K562 (cell line): ENCODE results near the gene ANKRD11.

ENCODE experiments used
- CHD1 ChIP-seq: fragments of 200-600 bp; sonication (generic); IDR thresholded peaks from one replicate; pipeline ENCODE4 v1.6.1; 2012; ENCODE audit warnings: mild to moderate bottlenecking, moderate library complexity, low read length, inconsistent platforms
- CTCF ChIP-seq, 3 experiments: IDR thresholded peaks in 2 of 3; conservative IDR thresholded peaks in 1 of 3; 2 replicates each; pipeline ENCODE4 v1.5.1; 2011 to 2012; ENCODE audit warnings: low read length in 3 of 3, mild to moderate bottlenecking in 3 of 3, control low read depth in 2 of 3, improper control_type of control experiment in 1 of 3, inconsistent platforms in 1 of 3, low read depth in 1 of 3, mixed read lengths in 1 of 3, moderate library complexity in 1 of 3; ENCODE audit not compliant: insufficient read depth in 2 of 3
- FOXP1 ChIP-seq: sonication (generic); formaldehyde crosslinking; IDR thresholded peaks from 2 replicates; pipeline ENCODE4 v1.8.0; 2022; ENCODE audit warnings: mild to moderate bottlenecking, missing genetic modification reagents
- GATA2 ChIP-seq: sonication (generic); formaldehyde crosslinking; IDR thresholded peaks from 2 replicates; pipeline ENCODE4 v1.4.0; 2020; ENCODE audit warnings: mild to moderate bottlenecking, missing genetic modification reagents
- GMEB1 ChIP-seq: fragments of 250-450 bp; sonication (Bioruptor Pico); IDR thresholded peaks from 2 replicates; pipeline ENCODE4 v1.4.0; 2020; ENCODE audit warnings: mild to moderate bottlenecking
- KAT8 ChIP-seq: fragments of 450-650 bp; IDR thresholded peaks from 2 replicates; pipeline ENCODE4 v1.6.1; 2016; ENCODE audit warnings: low read depth, mild to moderate bottlenecking
- NCOA1 ChIP-seq: fragments of 450-650 bp; IDR thresholded peaks from 2 replicates; pipeline ENCODE4 v1.6.1; 2016; ENCODE audit warnings: low read depth
- PTBP1 ChIP-seq: fragments of 200-400 bp; formaldehyde crosslinking; IDR thresholded peaks from 2 replicates; pipeline ENCODE4 v1.6.1; 2017; ENCODE audit warnings: low read depth, low read length
- ZBTB2 ChIP-seq: fragments of 450-650 bp; IDR thresholded peaks from 2 replicates; pipeline ENCODE4 v1.6.1; 2016; ENCODE audit warnings: antibody characterized with exemption
- ZFX ChIP-seq: sonication (generic); formaldehyde crosslinking; IDR thresholded peaks from 2 replicates; pipeline ENCODE4 v1.8.0; 2022; ENCODE audit warnings: mild to moderate bottlenecking, missing genetic modification reagents, moderate library complexity
- ZNF384 ChIP-seq: IDR thresholded peaks from 2 replicates; pipeline ENCODE4 v1.6.1; 2012; ENCODE audit warnings: low read depth, low read length, improper control_type of control experiment
- ZNF431 ChIP-seq: sonication (generic); formaldehyde crosslinking; IDR thresholded peaks from 2 replicates; pipeline ENCODE4 v1.8.0; 2022; ENCODE audit warnings: mild to moderate bottlenecking, missing genetic modification reagents

GRCh38 chr16:89369266-89369895 is 121.0 kb downstream of the ANKRD11 start:
- TF ChIP-seq GATA2 (CRISPR knock-in tag) (peak; percentile 33; the same call in 1 of the 2 replicates), ZFX (CRISPR knock-in tag) (no peak), CHD1 (no peak), CTCF (IDR thresholded peaks at IDR 0.05 in 2 of 3, conservative IDR thresholded peaks at IDR 0.05 in 1 of 3; ENCODE audit: insufficient read depth in 2 of 3, low read depth in 1 of 3, low read length in 3 of 3) (no peak), ZNF431 (CRISPR knock-in tag) (no peak), GMEB1 (CRISPR knock-in tag) (no peak), ZNF384 (no peak), NCOA1 (no peak), FOXP1 (CRISPR knock-in tag) (no peak), KAT8 (no peak), PTBP1 (no peak), ZBTB2 (no peak)
